ENCODE results near the gene PLK2.

GRCh38 chr5:58475404-58475803 is 15.5 kb upstream of the PLK2 start:
- TF ChIP-seq CTCF (IDR thresholded peaks at IDR 0.05) (no peak), POLR2A (IDR thresholded peaks at IDR 0.05) (no peak)
